ENCODE results near the gene STON1.
"Not testable (repeated sequence)": the region's sequence is repeated elsewhere in the genome, so short reads cannot be mapped to it uniquely, and the experiment has no call there.

The STON1 gene, protein sequence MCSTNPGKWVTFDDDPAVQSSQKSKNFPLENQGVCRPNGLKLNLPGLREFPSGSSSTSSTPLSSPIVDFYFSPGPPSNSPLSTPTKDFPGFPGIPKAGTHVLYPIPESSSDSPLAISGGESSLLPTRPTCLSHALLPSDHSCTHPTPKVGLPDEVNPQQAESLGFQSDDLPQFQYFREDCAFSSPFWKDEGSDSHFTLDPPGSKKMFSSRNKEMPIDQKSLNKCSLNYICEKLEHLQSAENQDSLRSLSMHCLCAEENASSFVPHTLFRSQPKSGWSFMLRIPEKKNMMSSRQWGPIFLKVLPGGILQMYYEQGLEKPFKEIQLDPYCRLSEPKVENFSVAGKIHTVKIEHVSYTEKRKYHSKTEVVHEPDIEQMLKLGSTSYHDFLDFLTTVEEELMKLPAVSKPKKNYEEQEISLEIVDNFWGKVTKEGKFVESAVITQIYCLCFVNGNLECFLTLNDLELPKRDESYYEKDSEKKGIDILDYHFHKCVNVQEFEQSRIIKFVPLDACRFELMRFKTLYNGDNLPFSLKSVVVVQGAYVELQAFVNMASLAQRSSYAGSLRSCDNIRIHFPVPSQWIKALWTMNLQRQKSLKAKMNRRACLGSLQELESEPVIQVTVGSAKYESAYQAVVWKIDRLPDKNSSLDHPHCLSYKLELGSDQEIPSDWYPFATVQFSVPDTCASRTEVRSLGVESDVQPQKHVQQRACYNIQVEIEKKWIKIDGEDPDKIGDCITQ

GRCh38 chr2:48530033-48530811, at the start of gene STON1:
Gene STON1, plus strand, starts transcription at chr2:48530154. Its CDS starts 50,480 bp downstream, at chr2:48580634.
- peak; percentile 64 for DNase-seq (ENCODE audit: low read depth, low spot score)

DNA sequence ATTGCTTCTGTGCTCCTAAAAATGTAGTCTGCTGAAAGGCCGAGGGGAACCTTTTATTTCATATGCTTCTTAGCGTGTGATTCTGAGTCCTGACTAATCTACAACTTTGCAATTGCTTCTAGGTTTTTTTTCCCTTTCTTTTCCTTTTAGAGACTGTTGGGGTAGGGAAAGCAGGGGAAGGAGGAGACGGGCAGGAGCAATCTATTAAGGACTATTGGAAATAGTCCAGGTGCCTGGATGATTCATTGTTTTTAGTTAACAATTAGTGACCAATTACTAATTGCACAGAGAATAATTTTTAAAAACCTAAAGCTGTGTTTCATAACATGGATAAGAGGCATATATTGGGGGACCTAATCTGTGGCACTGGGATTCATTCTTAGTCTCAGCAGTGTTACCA, 49.4 kb upstream of the STON1 start:
- no peak for DNase-seq (ENCODE audit: low read depth, low spot score)

DNA sequence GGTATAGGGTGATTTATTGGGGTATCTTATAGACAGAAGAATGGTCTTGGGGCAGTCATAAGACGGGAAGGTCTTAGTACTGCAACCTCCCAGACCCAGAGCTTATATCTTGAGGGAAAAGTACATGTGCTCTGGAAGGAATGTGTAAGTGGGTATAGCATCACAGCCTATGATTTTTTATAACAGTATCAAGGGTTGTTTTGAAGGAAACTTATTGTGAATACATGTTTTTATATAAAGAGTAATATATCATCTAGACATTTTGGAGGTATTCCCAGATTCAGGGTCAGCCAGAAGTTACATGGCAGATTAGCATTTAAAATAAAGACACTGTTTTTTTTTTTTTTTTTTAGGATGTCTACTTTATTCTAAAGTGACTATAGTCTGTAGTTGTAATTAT, 47.6 kb upstream of the STON1 start:
- no peak for DNase-seq (ENCODE audit: low read depth, low spot score)

DNA sequence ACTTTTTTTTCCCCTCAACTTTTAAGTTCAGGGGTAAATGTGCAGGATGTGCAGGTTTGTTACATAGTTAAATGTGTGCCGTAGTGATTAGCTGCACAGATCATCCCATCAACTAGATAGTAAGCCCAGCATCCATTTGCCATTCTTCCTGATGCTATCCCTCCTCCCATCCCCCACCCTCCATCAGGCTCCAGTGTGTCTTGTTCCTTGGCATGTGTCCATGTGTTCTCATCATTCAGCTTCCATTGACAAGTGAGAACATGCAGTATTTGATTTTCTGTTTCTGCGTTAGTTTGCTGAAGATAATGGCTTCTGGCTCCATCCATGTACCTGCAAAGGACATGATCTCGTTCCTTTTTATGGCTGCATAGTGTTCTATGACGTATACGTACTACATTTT, 47.2 kb upstream of the STON1 start:
- DNase-seq (ENCODE audit: low read depth, low spot score): no peak

DNA sequence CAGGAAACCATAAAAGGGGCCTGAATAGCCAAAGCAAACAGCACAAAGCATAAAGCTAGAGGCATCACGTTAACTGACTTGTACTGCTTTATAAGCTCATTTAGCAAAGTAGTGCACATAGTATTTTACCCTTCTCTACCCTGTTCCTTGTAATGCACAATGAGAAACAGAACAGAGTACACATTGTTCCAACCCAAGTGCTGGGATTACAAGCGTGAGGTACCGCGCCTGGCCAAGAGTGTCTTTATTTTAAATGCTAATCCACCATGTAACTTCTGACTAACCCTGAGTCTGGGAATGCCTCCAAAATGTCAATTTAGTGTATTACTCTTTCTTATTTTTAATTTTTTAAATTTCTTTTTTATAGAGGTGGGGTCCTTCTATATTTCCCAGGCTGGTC, 46.4 kb upstream of the STON1 start:
- DNase-seq (ENCODE audit: low read depth, low spot score): no peak

DNA sequence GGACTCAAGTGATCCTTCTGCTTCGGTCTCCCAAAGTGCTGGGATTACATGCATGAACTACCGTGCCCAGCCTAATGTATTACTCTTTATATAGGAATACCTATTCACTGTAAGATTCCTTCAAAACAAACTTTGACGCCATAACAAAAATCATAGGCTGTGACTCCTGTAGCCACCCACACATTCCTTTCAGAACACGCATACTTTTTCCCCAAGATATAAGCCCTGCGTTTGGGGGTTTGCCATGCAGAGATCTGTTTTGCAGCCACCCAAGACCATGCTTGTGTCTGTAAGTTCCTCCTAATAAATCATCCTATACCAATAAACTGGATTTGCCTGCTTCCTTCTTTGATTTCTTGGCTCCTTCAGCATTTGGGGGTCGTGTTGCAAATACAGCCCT, 46.0 kb upstream of the STON1 start:
- DNase-seq (ENCODE audit: low read depth, low spot score): no peak

DNA sequence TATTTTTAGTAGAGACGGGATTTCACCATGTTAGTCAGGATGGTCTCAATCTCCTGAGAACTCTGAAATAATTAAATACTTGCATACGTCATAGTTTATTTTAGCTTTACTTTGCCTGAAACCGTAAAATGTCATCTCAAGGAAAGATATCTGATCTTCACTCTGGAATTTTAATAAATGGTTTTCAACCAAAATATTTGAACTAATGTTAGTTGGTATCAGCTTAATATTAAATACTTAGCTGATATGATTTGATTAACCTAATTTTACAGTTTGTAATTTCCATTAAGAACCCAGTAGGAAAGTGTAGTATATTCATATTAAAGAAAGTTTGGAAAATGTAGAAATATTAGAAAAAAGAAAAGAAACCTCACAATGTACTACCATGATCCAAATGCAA, 41.4 kb upstream of the STON1 start:
- no peak for DNase-seq (ENCODE audit: low read depth, low spot score)

- no peak for DNase-seq (ENCODE audit: low read depth, low spot score)
These were observed 33.1 kb upstream of the STON1 start for GRCh38 chr2:48496849-48497248.

DNA sequence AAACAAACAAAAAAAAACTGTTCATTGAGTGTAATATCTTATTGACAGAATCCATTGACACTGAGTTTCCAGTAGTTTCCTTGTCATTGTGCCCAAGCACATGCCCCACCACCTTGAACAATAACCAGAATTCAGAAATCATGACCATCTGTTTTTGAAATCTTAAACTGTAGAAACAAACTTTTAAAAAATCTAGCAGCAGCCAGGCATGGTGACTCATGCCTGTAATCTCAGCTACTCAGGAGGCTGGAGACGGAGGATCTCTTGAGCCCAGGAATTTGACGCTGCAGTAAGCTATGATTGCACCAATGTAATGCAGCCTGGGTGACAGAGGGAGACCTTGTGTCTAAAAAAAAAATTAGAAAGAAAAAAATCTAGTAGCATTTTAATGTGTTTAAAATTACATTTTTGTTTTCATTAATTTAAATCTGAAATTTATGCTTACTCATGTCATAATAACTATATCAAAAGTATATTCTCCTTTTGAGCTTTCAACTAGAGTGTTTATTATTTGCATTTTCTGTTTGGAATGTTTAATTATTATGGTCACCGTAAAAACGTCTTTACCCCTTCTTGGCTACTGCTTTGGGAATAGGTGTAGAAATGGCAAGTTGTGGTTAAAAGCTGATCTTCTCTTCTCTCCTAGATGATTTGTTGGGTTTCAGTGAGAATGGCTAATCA, 25.2 kb upstream of the STON1 start:
- DNase-seq (ENCODE audit: low read depth, low spot score): no peak

DNA sequence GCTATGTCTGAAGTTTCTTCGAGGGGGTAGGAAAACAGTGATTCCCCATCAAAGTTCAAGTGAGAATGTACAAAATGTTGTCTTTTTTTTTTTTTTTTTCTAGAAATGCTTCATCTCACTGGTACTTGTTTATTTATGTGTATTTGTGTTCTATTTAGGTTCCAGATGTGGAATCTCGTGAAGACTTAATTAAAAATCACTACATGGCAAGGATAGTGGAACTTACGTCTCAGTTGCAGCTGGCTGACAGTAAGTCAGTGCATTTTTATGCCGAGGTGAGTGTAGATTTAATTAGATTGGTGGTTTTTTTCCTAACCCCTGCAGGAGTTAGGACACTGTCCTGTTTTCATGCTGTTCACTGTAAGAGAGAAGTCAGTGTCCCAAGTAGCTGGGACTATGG, 22.8 kb upstream of the STON1 start:
- no peak for DNase-seq (ENCODE audit: low read depth, low spot score)

DNA sequence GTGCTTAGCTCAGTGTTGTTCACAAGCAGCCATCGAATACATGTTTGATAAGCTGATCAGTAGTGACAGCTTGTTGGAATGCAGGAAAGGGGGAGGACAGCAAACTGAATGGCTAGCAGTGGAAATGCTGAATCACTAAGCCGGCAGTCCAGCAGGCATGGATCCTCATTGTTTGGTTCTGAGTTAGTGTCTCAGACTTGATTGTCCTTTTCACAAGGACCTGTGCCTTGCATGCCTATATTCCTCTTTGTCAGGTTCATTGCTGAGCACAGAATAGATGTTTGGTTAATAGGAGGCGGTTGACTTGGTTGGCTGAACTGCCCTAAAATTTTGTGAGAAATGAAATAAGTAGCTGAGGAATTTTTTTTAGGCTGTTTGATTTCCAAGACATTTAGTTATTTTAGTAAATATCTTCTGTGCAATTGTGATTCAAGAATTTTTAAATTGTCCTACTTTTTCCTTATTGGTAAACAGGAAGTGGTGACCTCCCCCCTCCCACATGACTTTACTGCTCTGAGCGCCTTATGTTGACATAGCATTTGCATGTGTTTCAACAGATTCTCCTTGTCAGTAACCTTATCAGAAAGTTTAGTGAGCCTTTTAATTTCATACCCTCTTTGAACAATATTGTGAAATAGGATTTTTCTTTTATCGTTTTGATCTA, 21.4 kb upstream of the STON1 start:
- peak; percentile 58 for DNase-seq (ENCODE audit: low read depth, low spot score)

DNA sequence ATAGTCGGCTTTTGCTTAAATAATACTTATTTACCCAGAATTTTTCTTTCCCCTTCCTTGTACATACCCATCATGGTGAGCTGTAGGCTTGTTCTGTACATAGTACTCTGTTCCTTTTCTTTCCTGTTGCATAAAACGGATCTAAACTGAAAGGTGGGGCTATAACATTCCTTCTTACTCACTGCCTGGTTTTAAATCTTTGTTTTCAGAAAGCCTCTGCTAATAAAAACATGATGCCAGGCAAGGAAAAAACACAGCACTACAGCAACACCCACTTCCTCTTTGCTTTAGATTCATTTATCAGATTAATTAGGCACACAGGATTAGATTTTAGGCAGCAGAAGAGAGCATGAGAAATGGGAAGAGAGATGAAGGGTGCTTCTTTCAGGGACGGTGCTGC, 19.6 kb upstream of the STON1 start:
- DNase-seq (ENCODE audit: low read depth, low spot score): no peak

DNA sequence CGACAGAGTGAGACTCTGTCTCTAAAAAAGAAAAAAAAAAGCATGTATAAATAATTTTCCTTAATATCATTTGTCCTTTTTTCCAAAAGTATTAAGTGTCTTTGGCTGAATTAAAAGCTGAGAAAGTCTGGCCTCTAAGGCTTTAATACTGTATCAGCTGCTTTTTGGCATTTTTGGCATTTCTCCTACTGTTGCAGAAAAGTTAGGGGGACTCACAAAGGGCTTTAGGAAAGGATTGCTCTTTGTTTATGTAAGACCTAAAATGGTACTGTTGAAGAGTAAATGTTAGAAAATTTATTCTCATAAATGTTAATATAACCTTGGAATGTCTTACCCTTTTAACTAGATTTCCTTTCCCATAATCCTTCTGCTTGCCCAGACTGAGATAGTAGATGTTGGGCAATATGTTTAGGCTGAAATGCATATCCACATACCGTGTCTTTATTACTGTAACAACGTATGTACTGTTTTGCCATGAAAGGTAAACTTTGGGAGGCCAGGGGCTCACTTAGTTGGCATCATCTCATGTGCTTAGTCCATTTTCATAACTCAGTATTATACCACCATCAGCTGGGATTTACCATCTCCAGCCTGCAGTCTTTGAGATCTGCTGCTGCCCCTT, 18.0 kb upstream of the STON1 start:
- no peak for DNase-seq (ENCODE audit: low read depth, low spot score)

DNA sequence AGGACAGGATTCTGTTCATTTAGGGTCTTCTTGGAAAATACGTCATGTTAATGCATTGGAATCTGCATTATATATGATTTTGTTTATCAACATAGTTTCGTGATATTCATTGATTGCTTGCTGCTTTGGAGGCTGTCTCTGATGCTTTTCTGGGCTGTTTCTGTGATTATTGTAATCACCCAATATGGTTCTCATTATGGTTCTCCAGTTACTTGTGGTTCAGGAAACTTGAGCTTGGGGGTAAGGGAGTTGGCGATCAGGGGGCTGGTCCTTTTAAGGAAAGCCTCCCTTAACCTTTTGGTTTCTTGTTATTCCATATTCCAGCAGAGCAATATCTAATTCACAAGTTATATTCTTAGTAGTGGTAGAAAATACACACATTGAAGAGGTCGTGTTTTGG, 17.4 kb upstream of the STON1 start:
- DNase-seq (ENCODE audit: low read depth, low spot score): no peak

- no peak for DNase-seq (ENCODE audit: low read depth, low spot score)
These were observed 15.5 kb upstream of the STON1 start for GRCh38 chr2:48514348-48515003.

- DNase-seq (ENCODE audit: low read depth, low spot score): no peak
These were observed 14.4 kb upstream of the STON1 start for GRCh38 chr2:48515513-48515985.

DNA sequence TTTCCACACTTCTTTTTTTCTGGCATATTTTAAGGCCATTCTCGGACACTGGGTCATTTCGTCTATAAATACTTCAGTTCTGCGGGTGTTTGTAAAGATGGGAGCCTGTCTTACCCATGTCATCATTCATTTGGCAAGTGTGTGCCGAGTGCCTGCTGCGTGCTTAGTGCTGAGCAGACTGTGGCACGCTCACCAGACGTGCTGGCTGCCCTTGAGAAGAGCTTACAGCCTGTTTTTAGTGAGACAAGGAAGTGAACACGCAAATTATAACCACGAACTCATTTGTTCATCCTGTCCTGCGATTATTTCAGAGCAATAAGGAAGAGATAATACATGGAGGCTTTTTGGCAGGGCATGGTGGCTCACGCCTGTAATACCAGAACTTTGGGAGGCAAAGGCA, 10.4 kb upstream of the STON1 start:
- DNase-seq (ENCODE audit: low read depth, low spot score): no peak

- DNase-seq (ENCODE audit: low read depth, low spot score): not testable (repeated sequence)
These were observed 5.2 kb upstream of the STON1 start for GRCh38 chr2:48524756-48525155.

- no peak for DNase-seq (ENCODE audit: low read depth, low spot score)
These were observed 4.5 kb upstream of the STON1 start for GRCh38 chr2:48525269-48525943.

All from ELF-1 (cell line).